H1 (cell line): ENCODE measurements around the gene SPEM1. TPM values are rescaled to one million over a fixed set of nuclear protein-coding genes. Genes with fewer than 3 reads are reported as not detected.

Experiments
- BCL11A ChIP-seq, 2 experiments: IDR thresholded peaks; one replicate each; pipeline ENCODE4 v1.6.1; 2011; ENCODE audit warnings: low read depth in 2 of 2, low read length in 2 of 2, mild to moderate bottlenecking in 2 of 2
- CBX5 ChIP-seq: fragments of 300-800, 300-1000 bp; sonication (generic); IDR thresholded peaks from 2 replicates; pipeline ENCODE4 v1.7.1; 2016; ENCODE audit warnings: antibody characterized with exemption, low read length, low read depth
- CBX8 ChIP-seq: fragments of 300-800, 300-1000 bp; sonication (generic); IDR thresholded peaks from 2 replicates; pipeline ENCODE4 v1.7.1; 2016; ENCODE audit warnings: low read depth, low read length, borderline replicate concordance
- EZH2 ChIP-seq: fragments of 200-600 bp; sonication (generic); IDR thresholded peaks from 2 replicates; pipeline ENCODE4 v1.7.1; 2012; ENCODE audit warnings: low read depth, mild to moderate bottlenecking, moderate library complexity, low read length, inconsistent platforms; ENCODE audit not compliant: severe bottlenecking
- GABPA ChIP-seq: IDR thresholded peaks from 2 replicates; pipeline ENCODE4 v1.6.1; 2011; ENCODE audit warnings: mild to moderate bottlenecking, low read length, moderate library complexity, borderline replicate concordance; ENCODE audit not compliant: insufficient read depth
- NANOG ChIP-seq: IDR thresholded peaks from 2 replicates; pipeline ENCODE4 v1.6.1; 2011; ENCODE audit warnings: low read length, low read depth, mild to moderate bottlenecking, inconsistent platforms; ENCODE audit not compliant: insufficient read depth, poor library complexity, severe bottlenecking
- POU5F1 ChIP-seq: IDR thresholded peaks from 2 replicates; pipeline ENCODE4 v1.6.1; 2011; ENCODE audit warnings: low read depth, mild to moderate bottlenecking, low read length, moderate library complexity
- RAD21 ChIP-seq, 2 experiments: IDR thresholded peaks in 1 of 2; conservative IDR thresholded peaks in 1 of 2; 2 replicates each; pipeline ENCODE4 v1.6.1; 2011; ENCODE audit warnings: low read depth in 2 of 2, low read length in 2 of 2, improper control_type of control experiment in 1 of 2, inconsistent platforms in 1 of 2, mild to moderate bottlenecking in 1 of 2, moderate library complexity in 1 of 2
- RNF2 ChIP-seq: fragments of 200-900, 300-1000 bp; sonication (generic); IDR thresholded peaks from 2 replicates; pipeline ENCODE4 v1.7.1; 2016; ENCODE audit warnings: borderline replicate concordance, low read depth, mild to moderate bottlenecking, antibody characterized with exemption, low read length; ENCODE audit not compliant: poor library complexity, severe bottlenecking; ENCODE audit errors: missing control alignments
- SIX5 ChIP-seq: IDR thresholded peaks from 2 replicates; pipeline ENCODE4 v1.6.1; 2011; ENCODE audit warnings: mild to moderate bottlenecking, low read depth, low read length
- SP1 ChIP-seq: IDR thresholded peaks from 2 replicates; pipeline ENCODE4 v1.6.1; 2011; ENCODE audit warnings: low read depth, low read length
- SRF ChIP-seq: IDR thresholded peaks from 2 replicates; pipeline ENCODE4 v1.6.1; 2011; ENCODE audit warnings: mild to moderate bottlenecking, low read depth, low read length, moderate library complexity
- TEAD4 ChIP-seq: IDR thresholded peaks from 2 replicates; pipeline ENCODE4 v1.6.1; 2012; ENCODE audit warnings: low read depth, low read length, inconsistent platforms, mixed read lengths
- polyA plus RNA-seq, 7 experiments: library from polyadenylated mRNA; depleted of rRNA in 3 of 7; stranded (reverse) in 5 of 7; unstranded in 2 of 7; fragments of >200 nt in 5 of 7; fragments of 200-250 nt in 2 of 7; gene quantifications; 1 replicate in 5 of 7; 2 replicates in 1 of 7; 4 replicates in 1 of 7; pipeline versions ENCODE4 v1.2.1 to v1.2.3, GENCODE V29; 2011 to 2013; ENCODE audit warnings: missing spikeins in 2 of 7, mixed read lengths in 2 of 7
- total RNA-seq: library from RNA; stranded (reverse); fragmentation: NEBNext Ultra II Directional; extraction: Animal tissue kit (Norgen Biotek cat#: 25700); gene quantifications from 2 replicates; pipeline ENCODE4 v1.2.1, GENCODE V29; 2021
- TF ChIP-seq, protein P1 (sequence below): IDR thresholded peaks from 2 replicates; pipeline ENCODE4 v1.6.1; 2011; ENCODE audit warnings: low read depth, mild to moderate bottlenecking, low read length; ENCODE audit not compliant: insufficient read depth
- TF ChIP-seq, protein P2 (sequence below): IDR thresholded peaks from 2 replicates; pipeline ENCODE4 v1.6.1; 2012; ENCODE audit warnings: inconsistent platforms
- TF ChIP-seq, protein P3 (sequence below): IDR thresholded peaks from 2 replicates; pipeline ENCODE4 v1.6.1; 2012; ENCODE audit warnings: low read length, inconsistent platforms
- TF ChIP-seq, protein P4 (sequence below), 3 experiments: IDR thresholded peaks; 1 replicate in 2 of 3; 2 replicates in 1 of 3; pipeline versions ENCODE4 v1.5.1 to v1.6.1; 2011; ENCODE audit warnings: low read length in 3 of 3, mild to moderate bottlenecking in 3 of 3, inconsistent platforms in 2 of 3, low read depth in 1 of 3, moderate library complexity in 1 of 3; ENCODE audit not compliant: insufficient read depth in 1 of 3; ENCODE audit errors: control extremely low read depth in 1 of 3

SPEM1 gene
- total and polyA plus RNA-seq, 2 of the 8 experiments (the other 6 are each of a cell fraction or from before 2014, with no cell fraction given): not detected

DNA sequence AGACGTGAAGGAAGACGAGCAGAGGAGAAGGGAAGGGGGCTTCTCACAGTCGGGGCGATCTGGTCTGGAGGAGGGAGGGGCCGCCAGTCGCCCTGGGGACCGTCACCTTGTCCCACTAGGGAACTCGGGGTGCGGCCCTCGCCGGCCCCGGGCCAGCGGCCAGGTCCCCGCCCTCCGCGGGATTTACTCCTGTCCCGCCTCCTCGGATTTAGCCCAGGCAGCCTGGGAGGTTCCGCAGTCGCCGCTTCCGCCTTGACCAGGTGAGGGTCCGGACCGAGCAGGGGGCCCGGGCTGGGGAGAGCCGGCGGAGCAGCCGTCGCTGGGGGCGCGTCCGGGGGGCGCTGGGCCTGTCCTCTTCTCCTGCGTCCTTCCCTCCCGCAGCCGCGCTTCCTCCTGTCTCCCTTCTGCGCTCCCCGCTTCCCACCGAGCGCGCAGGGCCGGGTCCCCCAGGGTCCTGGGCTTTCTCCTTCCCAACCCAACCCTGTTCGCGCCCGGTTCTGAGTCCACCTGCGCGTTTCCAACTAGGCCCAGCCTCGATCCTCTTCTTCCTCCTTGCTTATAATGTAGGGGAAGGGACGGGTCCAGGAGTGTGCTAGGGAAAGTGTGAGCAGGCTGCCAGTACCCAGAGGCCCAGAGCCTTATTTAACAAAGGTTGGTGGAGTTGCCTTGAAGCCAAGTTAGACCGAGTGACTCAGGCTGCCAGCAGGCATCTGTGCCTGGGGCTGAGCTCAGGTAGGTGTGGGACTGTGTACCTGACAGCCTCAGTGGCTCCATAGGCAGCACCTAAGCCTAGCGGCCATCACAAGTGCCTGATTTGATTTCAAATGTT is 39.1 kb upstream of the SPEM1 start, which contains the start of gene TNK1 (continued):
- TF ChIP-seq POU5F1: no peak
- TF ChIP-seq CBX8: no peak
- no peak for TF ChIP-seq TEAD4
- TF ChIP-seq, protein P1, sequence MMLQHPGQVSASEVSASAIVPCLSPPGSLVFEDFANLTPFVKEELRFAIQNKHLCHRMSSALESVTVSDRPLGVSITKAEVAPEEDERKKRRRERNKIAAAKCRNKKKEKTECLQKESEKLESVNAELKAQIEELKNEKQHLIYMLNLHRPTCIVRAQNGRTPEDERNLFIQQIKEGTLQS: no peak
- TF ChIP-seq, protein P2, sequence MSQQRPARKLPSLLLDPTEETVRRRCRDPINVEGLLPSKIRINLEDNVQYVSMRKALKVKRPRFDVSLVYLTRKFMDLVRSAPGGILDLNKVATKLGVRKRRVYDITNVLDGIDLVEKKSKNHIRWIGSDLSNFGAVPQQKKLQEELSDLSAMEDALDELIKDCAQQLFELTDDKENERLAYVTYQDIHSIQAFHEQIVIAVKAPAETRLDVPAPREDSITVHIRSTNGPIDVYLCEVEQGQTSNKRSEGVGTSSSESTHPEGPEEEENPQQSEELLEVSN: no peak
- TF ChIP-seq SP1: no peak
- TF ChIP-seq CBX5: no peak
- no peak for TF ChIP-seq RNF2
- TF ChIP-seq, protein P3, sequence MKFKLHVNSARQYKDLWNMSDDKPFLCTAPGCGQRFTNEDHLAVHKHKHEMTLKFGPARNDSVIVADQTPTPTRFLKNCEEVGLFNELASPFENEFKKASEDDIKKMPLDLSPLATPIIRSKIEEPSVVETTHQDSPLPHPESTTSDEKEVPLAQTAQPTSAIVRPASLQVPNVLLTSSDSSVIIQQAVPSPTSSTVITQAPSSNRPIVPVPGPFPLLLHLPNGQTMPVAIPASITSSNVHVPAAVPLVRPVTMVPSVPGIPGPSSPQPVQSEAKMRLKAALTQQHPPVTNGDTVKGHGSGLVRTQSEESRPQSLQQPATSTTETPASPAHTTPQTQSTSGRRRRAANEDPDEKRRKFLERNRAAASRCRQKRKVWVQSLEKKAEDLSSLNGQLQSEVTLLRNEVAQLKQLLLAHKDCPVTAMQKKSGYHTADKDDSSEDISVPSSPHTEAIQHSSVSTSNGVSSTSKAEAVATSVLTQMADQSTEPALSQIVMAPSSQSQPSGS: no peak
- no peak for TF ChIP-seq SRF
- TF ChIP-seq GABPA: no peak
- TF ChIP-seq, protein P4, sequence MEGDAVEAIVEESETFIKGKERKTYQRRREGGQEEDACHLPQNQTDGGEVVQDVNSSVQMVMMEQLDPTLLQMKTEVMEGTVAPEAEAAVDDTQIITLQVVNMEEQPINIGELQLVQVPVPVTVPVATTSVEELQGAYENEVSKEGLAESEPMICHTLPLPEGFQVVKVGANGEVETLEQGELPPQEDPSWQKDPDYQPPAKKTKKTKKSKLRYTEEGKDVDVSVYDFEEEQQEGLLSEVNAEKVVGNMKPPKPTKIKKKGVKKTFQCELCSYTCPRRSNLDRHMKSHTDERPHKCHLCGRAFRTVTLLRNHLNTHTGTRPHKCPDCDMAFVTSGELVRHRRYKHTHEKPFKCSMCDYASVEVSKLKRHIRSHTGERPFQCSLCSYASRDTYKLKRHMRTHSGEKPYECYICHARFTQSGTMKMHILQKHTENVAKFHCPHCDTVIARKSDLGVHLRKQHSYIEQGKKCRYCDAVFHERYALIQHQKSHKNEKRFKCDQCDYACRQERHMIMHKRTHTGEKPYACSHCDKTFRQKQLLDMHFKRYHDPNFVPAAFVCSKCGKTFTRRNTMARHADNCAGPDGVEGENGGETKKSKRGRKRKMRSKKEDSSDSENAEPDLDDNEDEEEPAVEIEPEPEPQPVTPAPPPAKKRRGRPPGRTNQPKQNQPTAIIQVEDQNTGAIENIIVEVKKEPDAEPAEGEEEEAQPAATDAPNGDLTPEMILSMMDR (IDR thresholded peaks at IDR 0.05; ENCODE audit: control extremely low read depth in 1 of 3, insufficient read depth in 1 of 3, low read depth in 1 of 3, low read length in 3 of 3): peak in 2 of 3 experiments; percentile 6 to 14; a peak in 1 of 4 replicates
- no peak for TF ChIP-seq BCL11A (IDR thresholded peaks at IDR 0.05; ENCODE audit: low read depth in 2 of 2, low read length in 2 of 2)
- TF ChIP-seq SIX5: no peak
- TF ChIP-seq RAD21 (IDR thresholded peaks at IDR 0.05 in 1 of 2, conservative IDR thresholded peaks at IDR 0.05 in 1 of 2; ENCODE audit: low read depth in 2 of 2, low read length in 2 of 2): no peak
- TF ChIP-seq NANOG: no peak
- peak; percentile 57 for TF ChIP-seq EZH2
